ENCODE results near the gene SCGB1A1. TPM values are rescaled to one million over a fixed set of nuclear protein-coding genes. Genes with fewer than 3 reads are reported as not detected.

Gene SCGB1A1
- total and polyA plus RNA-seq, 2 of the 13 experiments (the other 11 are each of a cell fraction or from before 2014, with no cell fraction given), result not detected

DNA sequence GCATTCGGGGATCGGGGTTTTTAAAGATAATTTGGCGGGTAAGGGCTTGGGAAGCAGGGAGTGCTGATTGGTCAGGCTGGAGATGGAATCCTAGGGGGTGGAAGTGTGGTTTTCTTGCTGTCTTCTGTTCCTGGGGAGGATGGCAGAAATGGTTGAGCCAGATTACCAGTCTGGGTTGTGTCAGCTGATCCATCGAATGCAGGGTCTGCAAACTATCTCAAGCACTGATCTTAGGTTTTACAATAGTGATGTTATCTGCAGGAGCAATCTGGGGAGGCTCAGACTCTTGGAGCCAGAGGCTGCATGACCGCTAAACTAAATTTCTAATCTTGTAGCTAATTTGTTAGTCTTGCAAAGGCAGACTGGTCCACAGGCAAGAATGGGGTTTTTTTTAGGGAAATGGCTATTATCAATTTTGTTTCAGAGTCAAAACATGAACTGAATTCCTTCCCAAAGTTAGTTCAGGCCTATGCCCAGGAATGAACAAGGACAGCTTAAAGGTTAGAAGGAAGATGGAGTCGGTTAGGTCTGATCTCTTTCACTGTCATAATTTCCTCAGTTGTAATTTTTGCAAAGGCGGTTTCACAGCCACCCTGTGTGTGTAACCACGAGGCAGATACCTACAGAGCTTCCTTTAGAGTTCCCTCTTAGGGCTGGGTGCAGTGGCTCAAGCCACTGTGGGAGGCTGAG, 10.2 kb downstream of the SCGB1A1 start:
- Histone ChIP-seq H3K79me2 (ENCODE audit: insufficient read depth, low read length) (no peaks in the 10 kb centered on the region), H3K27me3 (ENCODE audit: control insufficient read depth in 1 of 2, insufficient read depth in 2 of 2, low read length in 2 of 2) (no peaks in the 10 kb centered on the region), H3K27ac (ENCODE audit: extremely low read length, insufficient read depth, low read length) (no peak overlapping the region), H3K4me3 (replicated peaks in 1 of 3; ENCODE audit: insufficient read depth in 1 of 3, low read depth in 2 of 3, low read length in 3 of 3) (no peak overlapping the region), H2AFZ (ENCODE audit: low read length) (no peak overlapping the region), H3K4me2 (ENCODE audit: low read depth, low read length) (no peak overlapping the region), H3K9ac (ENCODE audit: insufficient read depth, low read depth, low read length) (no peak overlapping the region), H3K36me3 (replicated peaks in 1 of 2; ENCODE audit: control insufficient read depth in 1 of 2, insufficient read depth in 2 of 2, low read length in 2 of 2) (no peaks in the 10 kb centered on the region), H4K20me1 (ENCODE audit: insufficient read depth, low read length) (no peaks in the 10 kb centered on the region), H3K4me1 (ENCODE audit: insufficient read depth, low read length) (peaks cover 81% of the 10 kb centered on the region), H3K9me3 (ENCODE audit: low read length) (no peaks in the 10 kb centered on the region)
- in situ Hi-C loops (cut with HindIII; ENCODE audit: extremely low pct_ligation_motif_present, low pct_unique_long_range_greater_than_20kb), result no loop called here
- ATAC-seq (no peak), DNase-seq (ENCODE audit: low spot score) (no peak), FAIRE-seq (no peak)
- ChIA-PET POLR2A (interaction anchor here (1.4 kb wide), 1 partner anchor 162 kb away, joined by 3 read pairs; the partner anchor contains the start of gene TUT1), CTCF (ENCODE audit: low intra/inter-chr PET ratio, low total read pairs) (no interaction called here)
- 73% methylated on average over 6 of the region's 8 CpGs for WGBS (ENCODE audit: low lambda C conversion rate)
- BruUV-seq (replicated peaks), result no TSS peak
- TF ChIP-seq ZNF317 (CRISPR knock-in tag; IDR thresholded peaks at IDR 0.05), result no peak
- no peak for TF ChIP-seq PAWR (CRISPR knock-in tag; IDR thresholded peaks at IDR 0.05; ENCODE audit: borderline replicate concordance)
- no peak for TF ChIP-seq KDM5A (IDR thresholded peaks at IDR 0.05; ENCODE audit: borderline replicate concordance, low read length)
- no peak for TF ChIP-seq ZNF816 (CRISPR knock-in tag; IDR thresholded peaks at IDR 0.05; ENCODE audit: borderline replicate concordance)
- TF ChIP-seq ZSCAN21 (CRISPR knock-in tag; IDR thresholded peaks at IDR 0.05; ENCODE audit: borderline replicate concordance), result no peak
- no peak for TF ChIP-seq THYN1 (CRISPR knock-in tag; IDR thresholded peaks at IDR 0.05; ENCODE audit: borderline replicate concordance, low read depth)
- TF ChIP-seq, protein P1, sequence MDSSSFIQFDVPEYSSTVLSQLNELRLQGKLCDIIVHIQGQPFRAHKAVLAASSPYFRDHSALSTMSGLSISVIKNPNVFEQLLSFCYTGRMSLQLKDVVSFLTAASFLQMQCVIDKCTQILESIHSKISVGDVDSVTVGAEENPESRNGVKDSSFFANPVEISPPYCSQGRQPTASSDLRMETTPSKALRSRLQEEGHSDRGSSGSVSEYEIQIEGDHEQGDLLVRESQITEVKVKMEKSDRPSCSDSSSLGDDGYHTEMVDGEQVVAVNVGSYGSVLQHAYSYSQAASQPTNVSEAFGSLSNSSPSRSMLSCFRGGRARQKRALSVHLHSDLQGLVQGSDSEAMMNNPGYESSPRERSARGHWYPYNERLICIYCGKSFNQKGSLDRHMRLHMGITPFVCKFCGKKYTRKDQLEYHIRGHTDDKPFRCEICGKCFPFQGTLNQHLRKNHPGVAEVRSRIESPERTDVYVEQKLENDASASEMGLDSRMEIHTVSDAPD (CRISPR knock-in tag; IDR thresholded peaks at IDR 0.05), result no peak
- TF ChIP-seq HDAC2 (CRISPR knock-in tag; IDR thresholded peaks at IDR 0.05), result no peak
- TF ChIP-seq SP1 (IDR thresholded peaks at IDR 0.05), result no peak
- no peak for TF ChIP-seq SP1 (CRISPR knock-in tag; IDR thresholded peaks at IDR 0.05)
- no peak for TF ChIP-seq RFX3 (CRISPR knock-in tag; IDR thresholded peaks at IDR 0.05)
- TF ChIP-seq PLRG1 (conservative IDR thresholded peaks at IDR 0.05), result no peak
- TF ChIP-seq BRD4 (CRISPR knock-in tag; IDR thresholded peaks at IDR 0.05), result no peak
- TF ChIP-seq MATR3 (CRISPR knock-in tag; IDR thresholded peaks at IDR 0.05), result no peak
- TF ChIP-seq PCBP2 (optimal IDR thresholded peaks at IDR 0.05; ENCODE audit: low read depth, low read length, poor library complexity, severe bottlenecking), result no peak
- no peak for TF ChIP-seq ZNF883 (CRISPR knock-in tag; IDR thresholded peaks at IDR 0.05; ENCODE audit: not compliant biosample characterization)
- TF ChIP-seq MYC (CRISPR knock-in tag; IDR thresholded peaks at IDR 0.05; ENCODE audit: borderline replicate concordance), result no peak
- TF ChIP-seq ZNF160 (CRISPR knock-in tag; IDR thresholded peaks at IDR 0.05), result no peak
- no peak for TF ChIP-seq ZFYVE20 (CRISPR knock-in tag; IDR thresholded peaks at IDR 0.05; ENCODE audit: borderline replicate concordance, low read depth)
- no peak for TF ChIP-seq CEBPZ (IDR thresholded peaks at IDR 0.05; ENCODE audit: low read length)
- intact Hi-C loops (cut with micrococcal nuclease; ENCODE audit: unreplicated experiment), result no loop called here
